ENCODE measurements around the gene CYP3A5. TPM values are rescaled to one million over a fixed set of nuclear protein-coding genes. Genes with fewer than 3 reads are reported as not detected.

The CYP3A5 gene
- total RNA-seq, 2 donors from 2014 or later, result 0.59 to 1.2 TPM

GRCh38 chr7:99605527-99605926 lies 74.3 kb downstream of the CYP3A5 start:
- H3K36me3 ChIP-seq, result no peaks in the 10 kb centered on the region
- no peak overlapping the region for H3K27ac ChIP-seq
- DNase-seq (ENCODE audit: low spot score), result no peak
- no peak for TF ChIP-seq CTCF (IDR thresholded peaks at IDR 0.05)
- no peaks in the 10 kb centered on the region for H3K27me3 ChIP-seq
- H3K9me3 ChIP-seq, result no peaks in the 10 kb centered on the region
- no peaks in the 10 kb centered on the region for H3K4me1 ChIP-seq
- no peak overlapping the region for H3K4me3 ChIP-seq

DNA sequence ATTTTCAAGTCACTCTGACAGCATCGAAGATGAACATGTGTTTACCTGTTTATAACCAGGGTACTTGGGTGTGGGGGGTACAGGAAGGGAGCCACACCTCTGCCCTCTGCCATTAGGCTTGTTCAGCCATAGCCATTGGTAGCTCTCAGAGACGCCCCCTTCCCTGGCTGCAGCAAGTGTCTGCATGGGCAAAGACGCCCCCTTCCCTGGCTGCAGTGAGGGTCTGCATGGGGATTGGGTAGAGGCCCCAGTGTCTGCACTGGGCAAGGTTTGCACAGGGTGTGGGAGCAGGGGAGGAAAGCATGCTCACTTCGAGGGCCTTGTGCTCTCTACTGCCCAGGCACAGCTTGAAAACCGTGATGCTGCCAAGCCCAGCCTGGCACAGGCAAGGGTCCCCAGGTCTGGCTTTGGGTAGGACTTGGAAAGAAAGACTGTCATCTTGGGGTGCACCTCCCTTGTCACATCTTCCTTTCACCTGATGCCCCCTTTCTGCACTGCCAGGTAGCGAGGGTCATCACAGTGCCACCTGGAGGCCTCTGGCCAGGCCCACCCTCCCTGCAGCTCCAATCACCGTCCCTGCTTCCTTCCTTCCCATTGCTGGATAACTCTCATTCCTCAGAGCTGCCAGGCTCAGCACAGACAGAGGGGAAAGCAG lies 78.0 kb downstream of the CYP3A5 start:
- Histone ChIP-seq H3K27ac (no peak overlapping the region), H3K9me3 (no peaks in the 10 kb centered on the region), H3K27me3 (no peaks in the 10 kb centered on the region), H3K4me1 (no peaks in the 10 kb centered on the region), H3K4me3 (no peak overlapping the region), H3K36me3 (no peaks in the 10 kb centered on the region)
- no peak for TF ChIP-seq CTCF (IDR thresholded peaks at IDR 0.05)
- no peak for DNase-seq (ENCODE audit: low spot score)

DNA sequence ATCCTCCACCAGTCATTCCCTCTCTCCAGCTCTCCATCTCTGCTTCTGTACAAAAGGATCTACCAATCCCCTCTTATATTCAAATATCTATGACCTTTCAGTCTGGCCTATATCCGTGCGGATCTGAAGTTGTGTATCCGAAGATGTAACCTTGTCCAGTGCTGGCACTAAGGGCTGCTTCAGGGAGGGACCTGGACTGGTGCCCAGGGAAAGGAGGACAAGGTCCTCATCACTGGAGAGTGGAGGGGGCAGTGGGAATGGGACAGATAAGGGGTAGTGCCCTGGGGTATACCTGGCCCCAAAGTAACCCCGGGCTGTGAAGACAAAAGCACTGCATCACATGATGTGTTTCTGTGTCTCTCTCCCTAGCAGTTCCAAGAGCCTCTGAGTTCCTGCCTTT lies 80.0 kb downstream of the CYP3A5 start:
- no peaks in the 10 kb centered on the region for H3K9me3 ChIP-seq
- no peaks in the 10 kb centered on the region for H3K4me1 ChIP-seq
- H3K36me3 ChIP-seq, result no peaks in the 10 kb centered on the region
- no peaks in the 10 kb centered on the region for H3K27me3 ChIP-seq
- H3K27ac ChIP-seq, result no peak overlapping the region
- no peak overlapping the region for H3K4me3 ChIP-seq
- DNase-seq (ENCODE audit: low spot score), result no peak
- TF ChIP-seq CTCF (IDR thresholded peaks at IDR 0.05), result no peak

Other genes starting within 250 kb of the CYP3A5 start
- gene PTCD1, start 241.2 kb downstream of the CYP3A5 start, total RNA-seq, result 1 to 10 TPM; 4.6 to 5.3 TPM
- gene CPSF4, start 241.1 kb downstream of the CYP3A5 start, total RNA-seq, result 10 to 100 TPM; 12.4 to 18.8 TPM
- gene ATP5MF, start 213.8 kb downstream of the CYP3A5 start, total RNA-seq, result 1,000 to 10,000 TPM; 2,443 to 2,651 TPM
- 1 to 10 TPM in 1 of 2 donors, under 1 TPM in 1; 0.48 to 2.6 TPM for gene ZNF789, start 207.1 kb downstream of the CYP3A5 start, total RNA-seq
- 10 to 100 TPM; 10.8 to 20.2 TPM for gene ZNF394, start 179.7 kb downstream of the CYP3A5 start, total RNA-seq
- 1 to 10 TPM; 5.4 to 6.3 TPM for gene ZKSCAN5, start 175.3 kb downstream of the CYP3A5 start, total RNA-seq
- 1 to 10 TPM; 4.6 to 5.0 TPM for gene FAM200A, start 127.9 kb downstream of the CYP3A5 start, total RNA-seq
- gene ZNF655, start 121.4 kb downstream of the CYP3A5 start, total RNA-seq, result 10 to 100 TPM; 36.2 to 41.9 TPM
- not detected for gene TMEM225B, start 81.7 kb downstream of the CYP3A5 start, total RNA-seq
- 1 to 10 TPM; 6.0 to 6.1 TPM for gene ZSCAN25, start 63.0 kb downstream of the CYP3A5 start, total RNA-seq
- 1 to 10 TPM in 1 of 2 donors, under 1 TPM in 1; 0.82 to 2.0 TPM for gene CYP3A7, start 55.2 kb upstream of the CYP3A5 start, total RNA-seq
- under 1 TPM in 1 of 2 donors, not detected in 1; 0.43 TPM for gene CYP3A4, start 104.2 kb upstream of the CYP3A5 start, total RNA-seq
- gene CYP3A43, start 148.0 kb upstream of the CYP3A5 start, total RNA-seq, result under 1 TPM in 1 of 2 donors, not detected in 1; 0.28 TPM
- gene OR2AE1, start 197.0 kb upstream of the CYP3A5 start, total RNA-seq, result under 1 TPM in 1 of 2 donors, not detected in 1; 0.43 TPM
- 10 to 100 TPM in 1 of 2 donors, 1 to 10 TPM in 1; 8.8 to 13.3 TPM for gene TRIM4, start 239.5 kb upstream of the CYP3A5 start, total RNA-seq
- gene GJC3, start 249.6 kb upstream of the CYP3A5 start, total RNA-seq, result not detected

All from right atrium auricular region (tissue), 2 donors.